Activated naive CD4-positive, alpha-beta T cell treated with anti-CD3 and anti-CD28 coated beads, Interleukin-2, amount 50 U/mL, for 72 hours (primary cell): ENCODE data around the gene PAGE4. TPM values are rescaled to one million over a fixed set of nuclear protein-coding genes. Genes with fewer than 3 reads are reported as not detected.

Source experiments
- ATAC-seq, 2 donors: fragments of 150-1000 bp; cut with Tn5 transposase; 2 replicates each; pipeline ENCODE4 v1.10.0; 2021; ENCODE audit warnings: mild to moderate bottlenecking in 2 of 2, moderate library complexity in 2 of 2
- DNase-seq, 2 donors: peaks; one replicate each; pipeline ENCODE4 v3.0.0; 2021 to 2022; ENCODE audit warnings: low spot score in 2 of 2
- H3K27ac Mint-ChIP-seq, 2 donors: one replicate each; pipeline ENCODE4 v1.8.0; 2022; ENCODE audit warnings: mild to moderate bottlenecking in 2 of 2, mixed read lengths in 2 of 2
- H3K36me3 Mint-ChIP-seq, 2 donors: one replicate each; pipeline ENCODE4 v1.8.0; 2022; ENCODE audit warnings: mixed read lengths in 2 of 2
- H3K9me3 Mint-ChIP-seq, 2 donors: one replicate each; pipeline ENCODE4 v1.8.0; 2022; ENCODE audit warnings: mixed read lengths in 2 of 2
- total RNA-seq, 2 donors: library from RNA; stranded (reverse); gene quantifications; one replicate each; pipeline ENCODE4 v1.2.3, GENCODE V29; 2022

The PAGE4 gene
- total RNA-seq, 2 donors from 2014 or later: not detected

DNA sequence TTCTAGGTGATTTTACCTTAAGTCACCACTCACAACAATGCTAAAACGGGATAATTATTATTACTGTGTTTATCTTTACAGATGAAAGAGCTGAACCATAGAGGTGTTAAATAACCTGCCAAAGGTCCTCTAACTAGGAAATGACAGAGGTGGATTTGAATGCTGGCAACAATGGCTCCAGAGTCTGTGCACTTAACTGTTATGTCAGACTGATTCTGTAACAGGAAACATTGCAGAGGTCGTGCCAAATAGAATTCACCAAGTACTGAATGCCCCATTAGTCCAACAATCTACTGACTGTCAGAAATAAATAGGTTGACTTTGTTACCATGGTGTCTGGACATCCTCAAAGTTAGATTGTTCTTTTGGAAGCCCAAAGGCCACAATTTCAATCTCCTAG, 29.2 kb downstream of the PAGE4 start:
- DNase-seq (no peak), ATAC-seq (no peak)
- H3K27ac Mint-ChIP-seq: no peak overlapping the region
- no peaks in the 10 kb centered on the region for H3K9me3 Mint-ChIP-seq
- H3K36me3 Mint-ChIP-seq: no peaks in the 10 kb centered on the region

DNA sequence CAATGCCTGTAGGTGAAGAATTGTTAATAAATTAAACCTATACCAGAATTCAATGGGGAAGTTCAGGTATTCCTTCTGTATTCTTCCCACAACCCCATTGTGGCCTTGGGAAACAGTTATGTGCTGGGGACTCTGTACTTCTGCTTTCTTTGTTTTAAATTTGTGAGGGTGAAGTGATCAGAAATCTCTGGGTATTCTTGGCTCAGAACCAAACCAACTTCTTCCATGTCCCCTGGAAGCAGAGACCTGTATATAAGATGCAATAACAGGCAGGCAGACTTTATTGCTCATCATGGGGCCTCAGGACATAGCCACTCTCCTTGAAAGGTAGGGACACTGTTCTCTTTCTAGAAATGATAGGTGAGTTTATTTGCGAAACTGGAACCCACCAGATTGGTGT, 30.4 kb downstream of the PAGE4 start:
- no peak for ATAC-seq
- Mint-ChIP-seq H3K27ac (no peak overlapping the region), H3K36me3 (no peaks in the 10 kb centered on the region), H3K9me3 (no peaks in the 10 kb centered on the region)
- no peak for DNase-seq

DNA sequence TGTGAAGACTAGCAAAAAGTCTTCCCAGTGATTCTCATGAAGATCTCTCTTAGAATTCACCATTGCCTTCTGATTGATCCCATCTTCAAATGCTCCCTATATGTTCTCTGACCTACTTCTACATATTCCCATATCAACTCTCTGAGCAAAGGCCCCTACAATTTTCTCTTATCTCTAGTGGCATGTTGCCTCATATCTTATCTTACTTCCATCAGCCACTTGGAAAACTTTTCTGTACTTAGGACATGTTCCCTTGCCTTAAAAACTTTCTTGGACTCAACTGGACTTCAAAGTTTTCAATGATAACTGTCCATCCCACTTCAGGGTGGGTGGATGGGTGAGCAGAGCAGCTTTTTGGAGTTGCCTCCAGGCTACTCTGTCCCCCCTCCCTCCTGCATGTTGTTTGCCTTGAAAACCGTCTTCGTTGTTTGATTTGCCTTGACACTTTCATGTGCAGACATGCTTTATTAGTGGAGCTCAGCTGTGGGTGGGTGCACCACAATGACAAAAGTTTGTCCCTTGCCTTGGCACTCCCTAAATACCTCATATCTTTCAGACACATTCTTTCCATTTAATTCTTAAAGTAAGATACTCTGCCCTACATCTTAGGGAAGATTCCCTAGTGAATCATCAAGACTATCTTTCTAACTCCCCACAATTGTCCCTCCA, 31.9 kb downstream of the PAGE4 start:
- Mint-ChIP-seq H3K27ac (no peak overlapping the region), H3K36me3 (no peaks in the 10 kb centered on the region), H3K9me3 (no peaks in the 10 kb centered on the region)
- no peak for DNase-seq
- no peak for ATAC-seq

DNA sequence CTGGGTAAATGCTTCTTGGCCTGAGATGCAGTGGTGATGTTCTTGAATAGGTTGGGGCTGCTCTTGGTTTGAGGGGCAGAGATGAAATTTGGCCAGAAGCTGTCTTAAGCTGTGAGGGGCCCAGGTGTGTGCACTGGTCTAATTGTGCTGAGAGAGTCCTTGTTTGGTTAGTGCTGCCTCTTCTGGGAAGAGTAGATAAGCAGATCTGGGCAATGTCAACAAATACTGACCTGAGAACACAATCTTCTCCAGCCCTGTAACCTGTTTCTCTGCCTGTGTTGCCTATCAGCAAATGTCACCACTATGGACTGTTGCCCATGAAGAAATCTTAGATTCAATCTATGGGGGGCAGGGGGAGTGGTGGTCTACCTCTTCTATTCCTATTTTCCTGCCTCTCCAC, 33.0 kb downstream of the PAGE4 start:
- no peak for ATAC-seq
- Mint-ChIP-seq H3K27ac (no peak overlapping the region), H3K36me3 (no peaks in the 10 kb centered on the region), H3K9me3 (no peaks in the 10 kb centered on the region)
- DNase-seq: no peak

DNA sequence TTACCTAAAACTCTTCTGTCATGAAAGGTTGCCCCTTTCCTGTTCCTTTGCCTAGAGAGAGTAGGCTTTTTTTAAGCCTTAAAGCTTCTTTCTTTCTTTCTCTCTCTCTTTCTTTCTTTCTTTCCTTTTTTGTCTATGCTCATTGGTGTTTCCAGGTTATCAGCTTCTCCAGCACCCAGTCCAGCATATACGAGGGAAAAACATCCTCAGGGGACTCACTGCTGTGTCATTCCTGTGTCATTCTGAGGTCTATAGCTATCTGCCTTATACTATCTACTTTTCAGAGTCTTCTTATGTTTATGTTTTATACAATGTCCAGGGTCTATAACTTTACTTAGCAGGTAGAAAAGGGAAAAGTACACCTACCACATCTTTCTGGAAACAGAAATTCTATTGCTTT, 39.6 kb downstream of the PAGE4 start:
- no peak overlapping the region for H3K27ac Mint-ChIP-seq

DNA sequence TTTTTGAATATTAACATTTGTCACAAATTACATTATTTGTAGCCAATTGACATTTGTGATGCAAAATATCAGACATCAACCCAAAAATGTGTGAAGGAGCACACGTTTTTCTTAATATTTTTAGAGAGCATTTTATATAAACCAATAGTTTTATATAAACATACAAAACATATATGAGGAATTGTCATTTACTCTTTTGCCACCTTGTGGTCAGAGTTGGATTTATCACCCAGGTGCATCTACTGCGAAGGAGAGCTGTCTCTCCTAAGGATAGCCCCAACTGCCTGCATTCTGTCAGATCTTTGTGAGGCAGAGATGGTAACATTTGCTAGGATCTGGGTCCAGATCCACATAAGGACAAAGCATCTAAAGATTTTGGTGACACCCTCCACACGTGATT, 47.6 kb downstream of the PAGE4 start:
- ATAC-seq (no peak), DNase-seq (peak in 1 of 2 donors; percentile 27)
- no peak overlapping the region for H3K27ac Mint-ChIP-seq
- peaks cover 0 to 5% of the 10 kb centered on the region in 2 donors for H3K36me3 Mint-ChIP-seq
- H3K9me3 Mint-ChIP-seq: no peaks in the 10 kb centered on the region

More for the DNA sequence above, 39.6 kb downstream of the PAGE4 start:
- no peaks in the 10 kb centered on the region for H3K36me3 Mint-ChIP-seq
- H3K9me3 Mint-ChIP-seq: no peaks in the 10 kb centered on the region
- no peak for DNase-seq
- no peak for ATAC-seq

DNA sequence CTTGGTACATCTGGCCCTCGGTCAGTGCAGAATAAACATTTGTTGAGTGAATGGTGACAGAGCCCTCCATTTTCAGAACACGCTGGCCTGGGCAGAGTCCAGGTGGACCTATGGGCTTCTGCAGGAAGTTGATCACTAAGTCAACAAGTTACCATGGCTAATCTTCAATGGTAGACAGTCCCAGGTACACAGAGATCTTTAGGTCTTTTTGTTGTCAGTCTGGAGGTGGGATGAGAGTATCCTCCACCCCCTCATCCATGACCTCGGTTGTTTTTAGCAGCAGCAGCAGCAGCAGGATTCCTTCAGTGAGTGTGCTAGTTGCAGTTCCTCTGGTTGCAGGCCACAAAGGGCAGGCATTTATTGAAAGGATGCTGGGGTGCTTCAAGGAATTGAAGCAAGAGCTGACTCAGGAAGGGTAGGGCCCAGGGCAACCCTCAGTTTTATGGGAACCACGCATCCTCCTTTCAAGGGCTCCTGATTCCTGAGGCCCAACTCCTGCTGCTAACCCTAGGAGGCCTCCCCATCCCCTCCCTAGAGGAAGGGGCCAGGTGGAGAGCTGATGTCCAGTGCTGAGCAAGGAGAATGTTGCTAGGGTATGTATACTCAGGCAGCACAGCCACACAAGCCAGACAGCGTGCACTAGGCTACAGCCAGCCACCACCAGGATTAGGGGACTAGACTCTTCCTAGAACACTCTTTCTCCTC, 48.4 kb downstream of the PAGE4 start:
- H3K9me3 Mint-ChIP-seq: no peaks in the 10 kb centered on the region
- DNase-seq (no peak), ATAC-seq (no peak)
- no peak overlapping the region for H3K27ac Mint-ChIP-seq
- H3K36me3 Mint-ChIP-seq: peaks cover 0 to 6% of the 10 kb centered on the region in 2 donors

DNA sequence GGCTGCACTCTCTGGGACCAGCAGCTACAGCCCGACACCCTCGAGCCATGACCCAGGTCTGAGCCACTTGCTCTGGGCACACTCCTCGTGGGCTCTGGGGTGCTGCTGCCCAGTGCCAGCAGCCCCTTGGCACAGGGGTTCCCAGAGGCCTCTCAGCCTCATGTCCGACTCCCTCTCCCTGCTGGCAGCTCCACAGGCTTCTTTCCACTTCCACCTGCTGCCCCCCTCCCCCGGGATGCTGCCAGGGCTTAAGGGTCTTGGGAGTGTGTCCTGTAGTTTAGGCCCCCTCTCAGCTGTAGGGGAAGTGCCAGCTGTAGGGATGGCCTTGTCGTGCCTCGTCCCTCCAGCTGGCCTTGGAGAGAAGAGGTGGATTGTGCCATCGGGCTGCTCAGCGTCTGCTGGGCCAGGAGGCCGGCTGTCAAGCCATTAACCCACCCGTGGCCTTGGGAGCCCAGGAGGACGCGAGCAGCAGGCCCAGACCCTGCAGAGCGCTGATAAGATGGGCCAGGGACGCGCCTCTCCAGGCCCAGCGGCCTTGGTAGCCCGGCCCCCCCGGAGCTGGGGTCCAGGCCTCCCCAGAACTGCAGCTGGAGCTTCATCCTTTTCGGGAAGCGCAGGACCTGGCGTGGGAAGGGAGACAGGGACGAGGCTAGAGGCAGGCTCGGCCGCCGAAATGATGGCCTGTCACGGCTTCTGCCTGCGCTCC, 49.2 kb downstream of the PAGE4 start:
- H3K9me3 Mint-ChIP-seq: no peaks in the 10 kb centered on the region
- H3K36me3 Mint-ChIP-seq: peaks cover 0 to 6% of the 10 kb centered on the region in 2 donors
- DNase-seq (no peak), ATAC-seq (no peak)
- peak overlapping the region in 1 of 2 donors; percentile 67 for H3K27ac Mint-ChIP-seq

DNA sequence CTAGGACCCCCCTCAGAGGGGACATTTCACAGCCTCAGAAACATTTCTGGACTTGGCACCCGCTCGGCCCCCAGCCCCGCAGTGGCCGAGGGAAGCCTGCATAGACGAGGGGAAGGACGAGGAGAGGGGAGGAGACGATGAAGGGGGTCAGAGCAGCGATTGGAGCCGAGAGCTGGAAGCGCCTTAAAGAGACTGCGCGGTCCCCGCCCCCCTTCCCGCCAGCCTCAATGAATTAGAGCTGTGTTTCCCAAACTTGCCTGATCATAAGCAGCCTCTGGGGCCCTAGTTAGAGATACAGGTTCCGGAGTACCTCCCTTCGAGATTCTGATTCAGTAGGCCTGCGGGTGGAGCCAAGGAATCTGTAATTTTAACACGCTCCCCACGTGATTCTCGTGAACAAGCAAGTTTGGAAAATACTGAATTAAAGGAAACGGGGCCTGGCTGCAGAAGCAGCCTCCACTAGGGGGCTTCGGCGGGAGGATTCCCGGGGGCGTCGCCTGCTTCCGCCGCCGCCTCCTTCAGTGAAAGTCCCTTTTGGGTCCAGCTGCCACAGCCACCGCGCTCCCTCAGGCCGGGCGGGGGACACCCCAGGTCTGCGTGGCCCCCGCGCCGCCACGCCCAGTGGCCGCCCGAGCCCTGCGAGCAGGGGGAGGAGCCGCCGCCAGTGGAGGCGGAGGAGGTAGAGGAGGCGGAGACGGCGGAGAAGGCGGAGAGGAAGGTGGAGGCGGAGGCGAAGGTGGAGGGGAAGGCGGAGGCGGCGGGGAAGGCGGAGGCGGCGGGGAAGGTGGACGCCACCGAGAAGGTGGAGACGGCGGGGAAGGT, 49.9 kb downstream of the PAGE4 start, which contains the start of gene USP27X:
TSS of gene USP27X (plus strand) at position 651 of the 822 bp plus-strand sequence. CDS start 824 bp downstream, outside the sequence.
- H3K9me3 Mint-ChIP-seq: no peaks in the 10 kb centered on the region
- peak within 1 kb of the TSS; percentile 44 to 67 for H3K27ac Mint-ChIP-seq
- peaks cover 0 to 6% of the 10 kb centered on the region in 2 donors for H3K36me3 Mint-ChIP-seq
- peak; percentile 88 to 91 for ATAC-seq
- peak; percentile 63 to 70 for DNase-seq

DNA sequence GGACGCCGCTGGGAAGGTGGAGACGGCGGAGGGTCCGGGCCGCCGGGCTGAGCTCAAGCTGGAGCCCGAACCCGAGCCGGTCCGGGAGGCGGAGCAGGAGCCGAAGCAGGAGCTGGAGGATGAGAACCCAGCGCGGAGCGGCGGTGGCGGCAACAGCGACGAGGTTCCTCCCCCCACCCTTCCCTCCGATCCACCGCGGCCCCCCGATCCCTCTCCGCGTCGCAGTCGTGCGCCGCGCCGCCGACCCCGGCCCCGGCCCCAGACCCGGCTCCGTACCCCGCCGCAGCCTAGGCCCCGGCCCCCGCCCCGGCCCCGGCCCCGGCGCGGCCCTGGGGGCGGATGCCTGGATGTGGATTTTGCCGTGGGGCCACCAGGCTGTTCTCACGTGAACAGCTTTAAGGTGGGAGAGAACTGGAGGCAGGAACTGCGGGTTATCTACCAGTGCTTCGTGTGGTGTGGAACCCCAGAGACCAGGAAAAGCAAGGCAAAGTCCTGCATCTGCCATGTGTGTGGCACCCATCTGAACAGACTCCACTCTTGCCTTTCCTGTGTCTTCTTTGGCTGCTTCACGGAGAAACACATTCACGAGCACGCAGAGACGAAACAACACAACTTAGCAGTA, 50.7 kb downstream of the PAGE4 start:
- Mint-ChIP-seq H3K27ac (peak overlapping the region in 1 of 2 donors; percentile 30), H3K36me3 (peaks cover 0 to 6% of the 10 kb centered on the region in 2 donors), H3K9me3 (no peaks in the 10 kb centered on the region)
- DNase-seq (no peak), ATAC-seq (peak in 1 of 2 donors; percentile 2)

DNA sequence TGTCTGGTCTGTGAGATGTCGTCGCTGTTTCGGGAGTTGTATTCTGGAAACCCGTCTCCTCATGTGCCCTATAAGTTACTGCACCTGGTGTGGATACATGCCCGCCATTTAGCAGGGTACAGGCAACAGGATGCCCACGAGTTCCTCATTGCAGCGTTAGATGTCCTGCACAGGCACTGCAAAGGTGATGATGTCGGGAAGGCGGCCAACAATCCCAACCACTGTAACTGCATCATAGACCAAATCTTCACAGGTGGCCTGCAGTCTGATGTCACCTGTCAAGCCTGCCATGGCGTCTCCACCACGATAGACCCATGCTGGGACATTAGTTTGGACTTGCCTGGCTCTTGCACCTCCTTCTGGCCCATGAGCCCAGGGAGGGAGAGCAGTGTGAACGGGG, 51.6 kb downstream of the PAGE4 start:
- H3K9me3 Mint-ChIP-seq: no peaks in the 10 kb centered on the region
- peaks cover 0 to 6% of the 10 kb centered on the region in 2 donors for H3K36me3 Mint-ChIP-seq
- no peak for DNase-seq
- no peak overlapping the region for H3K27ac Mint-ChIP-seq
- ATAC-seq: no peak

Other genes with a start within 250 kb of the PAGE4 start
- gene GAGE12H, start 249.4 kb upstream of the PAGE4 start, total RNA-seq: not detected
- not detected for gene GAGE2A, start 239.8 kb upstream of the PAGE4 start, total RNA-seq
- gene GAGE1, start 230.3 kb upstream of the PAGE4 start, total RNA-seq: not detected
- gene PAGE1, start 133.3 kb upstream of the PAGE4 start, total RNA-seq: not detected
- 1 to 10 TPM; 1.2 to 3.1 TPM for gene USP27X, start 50.2 kb downstream of the PAGE4 start, total RNA-seq
- gene CLCN5, start 93.3 kb downstream of the PAGE4 start, total RNA-seq: 1 to 10 TPM; 3.6 to 5.6 TPM